Measurements from ENCODE around the gene TNPO2. TPM values are rescaled to one million over a fixed set of nuclear protein-coding genes. Genes with fewer than 3 reads are reported as not detected.
"Not testable (repeated sequence)": the region's sequence is repeated elsewhere in the genome, so short reads cannot be mapped to it uniquely, and the experiment has no call there.

TNPO2 gene
- total and polyA plus RNA-seq, 2 experiments from 2014 or later: 37.1 to 83.0 TPM

GRCh38 chr19:12715929-12716328 is 7.8 kb downstream of the TNPO2 start:
- Histone ChIP-seq H3K36me3 (ENCODE audit: insufficient read depth) (peaks cover 41% of the 10 kb centered on the region), H3K4me3 (no peak overlapping the region), H3K4me1 (ENCODE audit: insufficient read depth) (peaks cover 9% of the 10 kb centered on the region; the same call in 1 of the 2 replicates), H3K9me2 (ENCODE audit: insufficient read depth) (no peaks in the 10 kb centered on the region), H4K20me1 (replicated peaks; ENCODE audit: insufficient read depth) (peaks cover 49% of the 10 kb centered on the region), H3K27ac (ENCODE audit: low read depth) (no peak overlapping the region), H3K79me2 (replicated peaks; ENCODE audit: insufficient read depth) (peaks cover 53% of the 10 kb centered on the region), H3F3A (replicated peaks; ENCODE audit: low read depth) (peaks cover 53% of the 10 kb centered on the region), H2AFZ (no peak overlapping the region), H3K27me3 (ENCODE audit: insufficient read depth) (no peaks in the 10 kb centered on the region), H3K4me2 (no peak overlapping the region)
- ATAC-seq (no peak), DNase-seq (ENCODE audit: low spot score) (no peak)
- H3K4me1 Mint-ChIP-seq: peaks cover 5% of the 10 kb centered on the region; the same call in 2 of the 3 replicates
- H3K27ac Mint-ChIP-seq: no peak overlapping the region
- H3K36me3 Mint-ChIP-seq (ENCODE audit: low read depth): peaks cover 81% of the 10 kb centered on the region
- no peak overlapping the region for H3K4me3 Mint-ChIP-seq
- TF ChIP-seq STAT1 (IDR thresholded peaks at IDR 0.05; ENCODE audit: unreplicated experiment): no peak
- TF ChIP-seq JUNB (IDR thresholded peaks at IDR 0.05; ENCODE audit: unreplicated experiment): no peak
- peaks cover 5% of the 10 kb centered on the region for H3K27me3 Mint-ChIP-seq (ENCODE audit: insufficient read depth, low read depth, poor library complexity)
- peaks cover 4% of the 10 kb centered on the region; the same call in 1 of the 3 replicates for H3K9me3 Mint-ChIP-seq

- H3K36me3 ChIP-seq (ENCODE audit: insufficient read depth): peaks cover 49% of the 10 kb centered on the region
- H3K27ac Mint-ChIP-seq: no peak overlapping the region
- no peaks in the 10 kb centered on the region for H3K9me2 ChIP-seq (ENCODE audit: insufficient read depth)
- H3K9me3 Mint-ChIP-seq: peaks cover 4% of the 10 kb centered on the region; the same call in 1 of the 3 replicates
- H3K27me3 ChIP-seq (ENCODE audit: insufficient read depth): no peaks in the 10 kb centered on the region
- peaks cover 44% of the 10 kb centered on the region for H3K79me2 ChIP-seq (replicated peaks; ENCODE audit: insufficient read depth)
- no peak overlapping the region for H3K27ac ChIP-seq (ENCODE audit: low read depth)
- no peak overlapping the region for H3K4me3 ChIP-seq
- no peak overlapping the region for H2AFZ ChIP-seq
- no peak overlapping the region for H3K4me2 ChIP-seq
- H3K4me1 Mint-ChIP-seq: no peaks in the 10 kb centered on the region; the same call in 2 of the 3 replicates
- ATAC-seq (no peak), DNase-seq (ENCODE audit: low spot score) (no peak)
- H3K4me1 ChIP-seq (ENCODE audit: insufficient read depth): peaks cover 2% of the 10 kb centered on the region; the same call in 1 of the 2 replicates
- H4K20me1 ChIP-seq (replicated peaks; ENCODE audit: insufficient read depth): peaks cover 45% of the 10 kb centered on the region
- H3K4me3 Mint-ChIP-seq: no peak overlapping the region
- H3F3A ChIP-seq (replicated peaks; ENCODE audit: low read depth): peaks cover 55% of the 10 kb centered on the region
- no peak for TF ChIP-seq POLR2AphosphoS5 (IDR thresholded peaks at IDR 0.05; ENCODE audit: low read depth)
- TF ChIP-seq ETS1 (IDR thresholded peaks at IDR 0.05): no peak
- TF ChIP-seq ZNF331 (CRISPR knock-in tag; IDR thresholded peaks at IDR 0.05; ENCODE audit: low read depth): no peak
- no peak for TF ChIP-seq STAT1 (IDR thresholded peaks at IDR 0.05; ENCODE audit: unreplicated experiment)
- no peak for TF ChIP-seq JUNB (IDR thresholded peaks at IDR 0.05; ENCODE audit: unreplicated experiment)
- no peak for TF ChIP-seq ZNF114 (CRISPR knock-in tag; IDR thresholded peaks at IDR 0.05)
- no peak for TF ChIP-seq EZH2 (IDR thresholded peaks at IDR 0.05; ENCODE audit: low read depth, unreplicated experiment)
- TF ChIP-seq CREB1 (CRISPR knock-in tag; IDR thresholded peaks at IDR 0.05; ENCODE audit: low read depth): no peak
- TF ChIP-seq CTCF (conservative IDR thresholded peaks at IDR 0.05; ENCODE audit: low read depth in 2 of 2): no peak
- TF ChIP-seq NANOG (IDR thresholded peaks at IDR 0.05; ENCODE audit: borderline replicate concordance): no peak
- H3K36me3 Mint-ChIP-seq (ENCODE audit: low read depth): peaks cover 85% of the 10 kb centered on the region
- peaks cover 5% of the 10 kb centered on the region for H3K27me3 Mint-ChIP-seq (ENCODE audit: insufficient read depth, low read depth, poor library complexity)
These were observed 8.6 kb downstream of the TNPO2 start for GRCh38 chr19:12715102-12715501.

- not testable (repeated sequence) for H3K4me1 Mint-ChIP-seq; H2AFZ ChIP-seq; H3K27ac ChIP-seq (ENCODE audit: low read depth); H3K4me2 ChIP-seq; ATAC-seq; H3K9me2 ChIP-seq (ENCODE audit: insufficient read depth); DNase-seq (ENCODE audit: low spot score); H3K4me1 ChIP-seq (ENCODE audit: insufficient read depth); H3K4me3 Mint-ChIP-seq; H3K27me3 Mint-ChIP-seq (ENCODE audit: insufficient read depth, low read depth, poor library complexity); H3K27ac Mint-ChIP-seq; H3K9me3 Mint-ChIP-seq; H3K27me3 ChIP-seq (ENCODE audit: insufficient read depth); H3K4me3 ChIP-seq
- Histone ChIP-seq H4K20me1 (replicated peaks; ENCODE audit: insufficient read depth) (peaks cover 44% of the 10 kb centered on the region), H3K79me2 (replicated peaks; ENCODE audit: insufficient read depth) (peaks cover 26% of the 10 kb centered on the region), H3K36me3 (ENCODE audit: insufficient read depth) (peaks cover 60% of the 10 kb centered on the region), H3F3A (replicated peaks; ENCODE audit: low read depth) (peaks cover 49% of the 10 kb centered on the region)
- H3K36me3 Mint-ChIP-seq (ENCODE audit: low read depth): peaks cover 86% of the 10 kb centered on the region
These were observed 10.4 kb downstream of the TNPO2 start for GRCh38 chr19:12713304-12713703.

Data from GM23338 (cell line).